SK-N-SH treated with all-trans-retinoic acid at 6 μM for 48 hours (cell line): ENCODE data around the gene RABGGTA.

ENCODE experiments used
- ATAC-seq: fragments of 200-7000 bp; cut with Tn5 transposase; 3 replicates; pipeline ENCODE4 v1.9.1; 2020; ENCODE audit warnings: mild to moderate bottlenecking, moderate library complexity
- ARNTL ChIP-seq: fragments of 450-650 bp; formaldehyde crosslinking; IDR thresholded peaks from 2 replicates; pipeline ENCODE4 v1.5.0; 2020; ENCODE audit warnings: low read depth, mild to moderate bottlenecking, moderate library complexity, borderline replicate concordance
- BACH2 ChIP-seq: fragments of 250-450 bp; sonication (Bioruptor Pico); IDR thresholded peaks from 2 replicates; pipeline ENCODE4 v1.9.0; 2021; ENCODE audit warnings: mild to moderate bottlenecking, borderline replicate concordance
- CREB5 ChIP-seq: fragments of 250-450 bp; sonication (Bioruptor Pico); IDR thresholded peaks from 2 replicates; pipeline ENCODE4 v1.5.1; 2020; ENCODE audit warnings: low read depth, mild to moderate bottlenecking, moderate library complexity
- CSDC2 ChIP-seq: fragments of 250-450 bp; sonication (Bioruptor Pico); IDR thresholded peaks from 2 replicates; pipeline ENCODE4 v1.5.0; 2020; ENCODE audit warnings: mild to moderate bottlenecking, moderate library complexity
- CSRNP3 ChIP-seq: fragments of 250-450 bp; sonication (Bioruptor Pico); IDR thresholded peaks from 2 replicates; pipeline ENCODE4 v1.5.1; 2021; ENCODE audit warnings: mild to moderate bottlenecking, moderate library complexity
- ESRRG ChIP-seq: fragments of 250-450 bp; sonication (Bioruptor Pico); IDR thresholded peaks from 2 replicates; pipeline ENCODE4 v1.6.1; 2021; ENCODE audit warnings: mild to moderate bottlenecking
- GLIS3 ChIP-seq: fragments of 250-450 bp; sonication (Bioruptor Pico); IDR thresholded peaks from 2 replicates; pipeline ENCODE4 v1.5.0; 2020; ENCODE audit warnings: mild to moderate bottlenecking, moderate library complexity
- OSR1 ChIP-seq: fragments of 250-450 bp; sonication (Bioruptor Pico); IDR thresholded peaks from 2 replicates; pipeline ENCODE4 v1.8.0; 2022; ENCODE audit warnings: moderate library complexity, mild to moderate bottlenecking, inconsistent platforms
- PATZ1 ChIP-seq: fragments of 250-450 bp; sonication (Bioruptor Pico); IDR thresholded peaks from 2 replicates; pipeline ENCODE4 v1.8.0; 2020; ENCODE audit warnings: mild to moderate bottlenecking, moderate library complexity, borderline replicate concordance
- POU6F1 ChIP-seq: fragments of 250-450 bp; sonication (Bioruptor Pico); IDR thresholded peaks from 2 replicates; pipeline ENCODE4 v1.8.0; 2021; ENCODE audit warnings: low read depth, mild to moderate bottlenecking, moderate library complexity, borderline replicate concordance
- PPARA ChIP-seq: fragments of 250-450 bp; sonication (Bioruptor Pico); IDR thresholded peaks from 2 replicates; pipeline ENCODE4 v1.5.0; 2020; ENCODE audit warnings: mild to moderate bottlenecking, borderline replicate concordance
- RARB ChIP-seq: fragments of 250-450 bp; sonication (Bioruptor Pico); IDR thresholded peaks from 2 replicates; pipeline ENCODE4 v1.8.0; 2021; ENCODE audit warnings: mild to moderate bottlenecking, moderate library complexity
- SNAI2 ChIP-seq: fragments of 250-450 bp; sonication (Bioruptor Pico); IDR thresholded peaks from 2 replicates; pipeline ENCODE4 v1.5.0; 2020; ENCODE audit warnings: mild to moderate bottlenecking, moderate library complexity
- TCF4 ChIP-seq: fragments of 250-450 bp; sonication (Bioruptor Pico); IDR thresholded peaks from 2 replicates; pipeline ENCODE4 v1.8.0; 2021; ENCODE audit warnings: mild to moderate bottlenecking, moderate library complexity, borderline replicate concordance
- TOX ChIP-seq: fragments of 250-450 bp; sonication (Bioruptor Pico); IDR thresholded peaks from 2 replicates; pipeline ENCODE4 v1.8.0; 2021; ENCODE audit warnings: mild to moderate bottlenecking, moderate library complexity, borderline replicate concordance
- ZC3H10 ChIP-seq: fragments of 250-450 bp; sonication (Bioruptor Pico); IDR thresholded peaks from 2 replicates; pipeline ENCODE4 v1.5.1; 2021; ENCODE audit warnings: mild to moderate bottlenecking, moderate library complexity
- ZFP3 ChIP-seq: fragments of 250-450 bp; sonication (Bioruptor Pico); IDR thresholded peaks from 2 replicates; pipeline ENCODE4 v1.5.0; 2020; ENCODE audit warnings: mild to moderate bottlenecking, moderate library complexity
- ZNF70 ChIP-seq: fragments of 450-650 bp; formaldehyde crosslinking; IDR thresholded peaks from 2 replicates; pipeline ENCODE4 v1.5.0; 2020; ENCODE audit warnings: mild to moderate bottlenecking, moderate library complexity
- ZNF8 ChIP-seq: fragments of 450-650 bp; formaldehyde crosslinking; IDR thresholded peaks from 2 replicates; pipeline ENCODE4 v1.5.0; 2020; ENCODE audit warnings: mild to moderate bottlenecking, moderate library complexity

RABGGTA gene

GRCh38 chr14:24252289-24253124 is 18.9 kb downstream of the RABGGTA start:
- no peak for ATAC-seq
- TF ChIP-seq ESRRG (CRISPR knock-in tag) (no peak), TCF4 (no peak), OSR1 (no peak), TOX (CRISPR knock-in tag) (no peak), PATZ1 (CRISPR knock-in tag) (no peak), ZC3H10 (CRISPR knock-in tag) (no peak), GLIS3 (CRISPR knock-in tag) (no peak), ZNF8 (CRISPR knock-in tag) (no peak), PPARA (CRISPR knock-in tag) (no peak), RARB (no peak), ZNF70 (CRISPR knock-in tag) (no peak)

GRCh38 chr14:24251880-24252288 is 19.5 kb downstream of the RABGGTA start:
- ATAC-seq, result peak; percentile 49
- TF ChIP-seq PPARA (CRISPR knock-in tag), result no peak
- no peak for TF ChIP-seq ZC3H10 (CRISPR knock-in tag)
- TF ChIP-seq POU6F1 (CRISPR knock-in tag), result no peak
- no peak for TF ChIP-seq ZFP3 (CRISPR knock-in tag)
- no peak for TF ChIP-seq PATZ1 (CRISPR knock-in tag)
- TF ChIP-seq ZNF70 (CRISPR knock-in tag), result no peak
- no peak for TF ChIP-seq ARNTL (CRISPR knock-in tag)
- TF ChIP-seq GLIS3 (CRISPR knock-in tag), result no peak
- TF ChIP-seq RARB, result no peak
- TF ChIP-seq SNAI2 (CRISPR knock-in tag), result no peak
- no peak for TF ChIP-seq ZNF8 (CRISPR knock-in tag)
- no peak for TF ChIP-seq CREB5 (CRISPR knock-in tag)
- TF ChIP-seq BACH2 (CRISPR knock-in tag), result no peak
- no peak for TF ChIP-seq CSDC2
- no peak for TF ChIP-seq CSRNP3 (CRISPR knock-in tag)
- no peak for TF ChIP-seq OSR1

- no peak for TF ChIP-seq ARNTL (CRISPR knock-in tag)
- TF ChIP-seq ZNF70 (CRISPR knock-in tag), result no peak
- TF ChIP-seq ZNF8 (CRISPR knock-in tag), result no peak
- ATAC-seq, result no peak; the same call in 2 of the 3 replicates
Observed at GRCh38 chr14:24250354-24250753, 21.0 kb downstream of the RABGGTA start.
